Activated CD4-positive, CD25-positive, alpha-beta regulatory T cell treated with anti-CD3 and anti-CD28 coated beads, Interleukin-2, amount 50 U/mL, for 16 hours (primary cell): ENCODE measurements around the gene TRPV2.
"Not testable (repeated sequence)": the region's sequence is repeated elsewhere in the genome, so short reads cannot be mapped to it uniquely, and the experiment has no call there.

Source experiments
- DNase-seq: peaks from one replicate; pipeline ENCODE4 v3.0.0-alpha.2; 2020; ENCODE audit warnings: low read depth, low spot score

The TRPV2 gene

GRCh38 chr17:16435925-16436886 lies 20.8 kb downstream of the TRPV2 start:
- no peak for DNase-seq

- DNase-seq = no peak
Measured at GRCh38 chr17:16437083-16437482, 21.7 kb downstream of the TRPV2 start.

GRCh38 chr17:16438173-16438556 lies 22.8 kb downstream of the TRPV2 start:
- no peak for DNase-seq

- DNase-seq = peak; percentile 90
Measured at GRCh38 chr17:16438557-16439302, 23.4 kb downstream of the TRPV2 start.

- no peak for DNase-seq
Measured at GRCh38 chr17:16439303-16439791, 24.0 kb downstream of the TRPV2 start.

GRCh38 chr17:16439811-16440351 lies 24.5 kb downstream of the TRPV2 start:
- no peak for DNase-seq

- DNase-seq = not testable (repeated sequence)
Measured at GRCh38 chr17:16440354-16440753, 25.0 kb downstream of the TRPV2 start.

- no peak for DNase-seq
Measured at GRCh38 chr17:16440901-16441629, 25.7 kb downstream of the TRPV2 start.

- DNase-seq = no peak
Measured at GRCh38 chr17:16442141-16442540, 26.8 kb downstream of the TRPV2 start.

- DNase-seq = no peak
Measured at GRCh38 chr17:16442594-16443510, 27.5 kb downstream of the TRPV2 start.

- no peak for DNase-seq
Measured at GRCh38 chr17:16443511-16444257, 28.3 kb downstream of the TRPV2 start.

- no peak for DNase-seq
Measured at GRCh38 chr17:16444258-16444886, 29.0 kb downstream of the TRPV2 start.

- DNase-seq = no peak
Measured at GRCh38 chr17:16446338-16446983, 31.1 kb downstream of the TRPV2 start.

- DNase-seq = no peak
Measured at GRCh38 chr17:16447676-16448075, 32.3 kb downstream of the TRPV2 start.

GRCh38 chr17:16448490-16448889 lies 33.1 kb downstream of the TRPV2 start:
- DNase-seq = no peak

GRCh38 chr17:16449121-16449570 lies 33.8 kb downstream of the TRPV2 start:
- DNase-seq = no peak

- DNase-seq = no peak
Measured at GRCh38 chr17:16450028-16450427, 34.7 kb downstream of the TRPV2 start.

GRCh38 chr17:16452268-16452667 lies 36.9 kb downstream of the TRPV2 start:
- not testable (repeated sequence) for DNase-seq

GRCh38 chr17:16453493-16453851 lies 38.1 kb downstream of the TRPV2 start:
- DNase-seq = no peak
